SU-DHL-6 (cell line): ENCODE data around the gene DPP10.

Experiments
- H2AFZ ChIP-seq: fragments of 200-600 bp; sonication (generic); 2 replicates; pipeline ENCODE4 v1.6.1; 2014; ENCODE audit warnings: low read depth, mild to moderate bottlenecking, moderate library complexity, mixed read lengths, antibody characterized with exemption, low read length; ENCODE audit not compliant: severe bottlenecking
- H3F3A ChIP-seq: fragments of 200-600 bp; shearing (Covaris generic); 2 replicates; pipeline ENCODE4 v1.6.0; 2016; ENCODE audit warnings: antibody characterized with exemption, mild to moderate bottlenecking; ENCODE audit not compliant: insufficient read depth
- H3K27ac ChIP-seq: fragments of 200-600 bp; sonication (generic); 2 replicates; pipeline ENCODE4 v1.5.1; 2016; ENCODE audit warnings: low read depth, mild to moderate bottlenecking, low read length, moderate library complexity, mixed read lengths
- H3K27me3 ChIP-seq: fragments of 200-600 bp; sonication (generic), shearing (Covaris generic); 2 replicates; pipeline ENCODE4 v1.6.0; 2014; ENCODE audit warnings: mild to moderate bottlenecking, low read length
- H3K36me3 ChIP-seq: fragments of 200-600 bp; sonication (generic); 2 replicates; pipeline ENCODE4 v1.6.1; 2014; ENCODE audit warnings: mild to moderate bottlenecking, low read length, mixed read lengths
- H3K4me2 ChIP-seq: fragments of 300-600, 200-600 bp; shearing (Covaris generic), sonication (generic); 2 replicates; pipeline ENCODE4 v1.6.0; 2014; ENCODE audit warnings: low read length, low read depth, mild to moderate bottlenecking; ENCODE audit not compliant: poor library complexity, severe bottlenecking
- H3K4me3 ChIP-seq: fragments of 200-600 bp; sonication (generic); 2 replicates; pipeline ENCODE4 v1.5.1; 2014; ENCODE audit warnings: antibody characterized with exemption, low read length, mild to moderate bottlenecking, mixed read lengths; ENCODE audit not compliant: insufficient read depth, poor library complexity, severe bottlenecking
- H3K79me2 ChIP-seq: fragments of 200-600 bp; sonication (generic); 2 replicates; pipeline ENCODE4 v1.6.1; 2014; ENCODE audit warnings: mild to moderate bottlenecking, low read length, moderate library complexity; ENCODE audit not compliant: insufficient read depth
- H3K9ac ChIP-seq: fragments of 200-600 bp; sonication (generic); 2 replicates; pipeline ENCODE4 v1.7.0; 2014; ENCODE audit warnings: mild to moderate bottlenecking, low read length
- H3K9me2 ChIP-seq: fragments of 200-600 bp; sonication (generic); replicated peaks from 2 replicates; pipeline ENCODE4 v1.6.1; 2014; ENCODE audit warnings: low read length; ENCODE audit not compliant: insufficient read depth
- H3K9me3 ChIP-seq: fragments of 200-600 bp; sonication (generic); 2 replicates; pipeline ENCODE4 v1.6.1; 2014; ENCODE audit warnings: low read length, mixed read lengths; ENCODE audit not compliant: insufficient read depth
- H4K20me1 ChIP-seq: fragments of 200-600 bp; sonication (generic); 2 replicates; pipeline ENCODE4 v1.6.1; 2014; ENCODE audit warnings: low read depth, mild to moderate bottlenecking, antibody characterized with exemption, low read length, moderate library complexity, mixed read lengths
- EZH2phosphoT487 ChIP-seq: fragments of 200-600 bp; sonication (generic), shearing (Covaris generic); conservative IDR thresholded peaks from 2 replicates; pipeline ENCODE4 v1.6.1; 2018; ENCODE audit warnings: mild to moderate bottlenecking, antibody characterized with exemption, low read length, moderate library complexity, mixed read lengths
- TF ChIP-seq, protein P1 (sequence below): fragments of 200-600 bp; sonication (generic); IDR thresholded peaks from one replicate; pipeline ENCODE4 v1.5.1; 2017; ENCODE audit warnings: antibody characterized with exemption, mild to moderate bottlenecking, low read length, moderate library complexity; ENCODE audit not compliant: insufficient read depth, poor library complexity, severe bottlenecking

Gene DPP10

DNA sequence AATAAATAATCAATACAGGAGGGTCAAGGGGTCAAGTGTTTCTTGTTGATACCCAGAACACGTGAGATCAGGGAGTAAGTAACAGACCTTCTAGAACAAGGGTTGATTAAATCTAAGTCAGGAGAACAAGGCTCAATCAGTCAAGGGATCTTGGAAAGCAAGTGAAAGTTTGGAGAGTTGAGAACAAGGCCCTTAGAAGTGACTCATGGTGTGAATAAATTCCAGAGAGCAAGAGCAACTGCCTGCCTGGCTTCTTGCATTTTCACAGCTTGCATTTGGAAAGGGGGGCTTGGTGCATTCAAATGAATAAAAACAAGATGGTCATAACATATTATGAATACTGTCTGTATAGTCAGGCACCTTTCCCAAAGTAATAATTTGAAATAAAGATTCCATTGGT, 256.1 kb downstream of the DPP10 start:
- H3F3A ChIP-seq, result no peaks in the 10 kb centered on the region
- H3K9me2 ChIP-seq, result no peaks in the 10 kb centered on the region
- H3K27ac ChIP-seq, result no peak overlapping the region
- H3K4me2 ChIP-seq, result no peak overlapping the region
- no peak for TF ChIP-seq EZH2phosphoT487
- TF ChIP-seq, protein P1, sequence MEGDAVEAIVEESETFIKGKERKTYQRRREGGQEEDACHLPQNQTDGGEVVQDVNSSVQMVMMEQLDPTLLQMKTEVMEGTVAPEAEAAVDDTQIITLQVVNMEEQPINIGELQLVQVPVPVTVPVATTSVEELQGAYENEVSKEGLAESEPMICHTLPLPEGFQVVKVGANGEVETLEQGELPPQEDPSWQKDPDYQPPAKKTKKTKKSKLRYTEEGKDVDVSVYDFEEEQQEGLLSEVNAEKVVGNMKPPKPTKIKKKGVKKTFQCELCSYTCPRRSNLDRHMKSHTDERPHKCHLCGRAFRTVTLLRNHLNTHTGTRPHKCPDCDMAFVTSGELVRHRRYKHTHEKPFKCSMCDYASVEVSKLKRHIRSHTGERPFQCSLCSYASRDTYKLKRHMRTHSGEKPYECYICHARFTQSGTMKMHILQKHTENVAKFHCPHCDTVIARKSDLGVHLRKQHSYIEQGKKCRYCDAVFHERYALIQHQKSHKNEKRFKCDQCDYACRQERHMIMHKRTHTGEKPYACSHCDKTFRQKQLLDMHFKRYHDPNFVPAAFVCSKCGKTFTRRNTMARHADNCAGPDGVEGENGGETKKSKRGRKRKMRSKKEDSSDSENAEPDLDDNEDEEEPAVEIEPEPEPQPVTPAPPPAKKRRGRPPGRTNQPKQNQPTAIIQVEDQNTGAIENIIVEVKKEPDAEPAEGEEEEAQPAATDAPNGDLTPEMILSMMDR, result no peak
- H3K27me3 ChIP-seq, result no peaks in the 10 kb centered on the region
- H2AFZ ChIP-seq, result no peak overlapping the region
- H4K20me1 ChIP-seq, result no peaks in the 10 kb centered on the region
- H3K79me2 ChIP-seq, result no peaks in the 10 kb centered on the region
- no peaks in the 10 kb centered on the region for H3K36me3 ChIP-seq
- H3K9me3 ChIP-seq, result no peaks in the 10 kb centered on the region
- H3K4me3 ChIP-seq, result no peak overlapping the region
- no peak overlapping the region for H3K9ac ChIP-seq

DNA sequence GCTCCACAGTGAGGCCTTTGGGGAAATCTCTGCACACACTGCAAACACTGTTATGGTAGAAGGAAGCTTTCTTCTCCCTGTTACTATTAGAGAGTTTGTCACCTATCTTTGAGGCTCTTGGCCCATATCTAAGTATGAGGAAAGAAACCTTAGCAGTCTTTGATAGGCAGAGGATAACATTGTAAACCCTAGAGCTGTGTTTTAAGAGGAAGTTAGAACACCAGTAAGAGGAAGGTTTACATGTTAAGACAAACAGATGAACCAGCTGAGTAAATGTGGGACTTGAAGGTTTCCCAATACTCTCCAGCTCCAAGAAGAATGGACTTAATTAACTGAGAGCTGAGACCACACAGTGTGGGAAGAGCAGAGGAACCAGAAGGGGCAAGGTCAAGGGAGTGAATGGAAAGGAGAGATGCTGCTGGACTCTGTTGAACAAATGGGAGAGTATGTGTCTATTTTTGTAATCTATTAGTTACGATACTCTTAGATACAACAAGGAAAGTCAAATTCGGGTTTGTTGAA, 257.0 kb downstream of the DPP10 start:
- TF ChIP-seq, protein P1, result no peak
- TF ChIP-seq EZH2phosphoT487, result no peak
- H3K27me3 ChIP-seq, result no peaks in the 10 kb centered on the region
- no peaks in the 10 kb centered on the region for H3K79me2 ChIP-seq
- H3K9me2 ChIP-seq, result no peaks in the 10 kb centered on the region
- no peak overlapping the region for H3K4me3 ChIP-seq
- H3K36me3 ChIP-seq, result no peaks in the 10 kb centered on the region
- no peaks in the 10 kb centered on the region for H3K9me3 ChIP-seq
- H4K20me1 ChIP-seq, result no peaks in the 10 kb centered on the region
- no peaks in the 10 kb centered on the region for H3F3A ChIP-seq
- no peak overlapping the region for H3K9ac ChIP-seq
- H2AFZ ChIP-seq, result no peak overlapping the region
- H3K27ac ChIP-seq, result no peak overlapping the region
- H3K4me2 ChIP-seq, result no peak overlapping the region

DNA sequence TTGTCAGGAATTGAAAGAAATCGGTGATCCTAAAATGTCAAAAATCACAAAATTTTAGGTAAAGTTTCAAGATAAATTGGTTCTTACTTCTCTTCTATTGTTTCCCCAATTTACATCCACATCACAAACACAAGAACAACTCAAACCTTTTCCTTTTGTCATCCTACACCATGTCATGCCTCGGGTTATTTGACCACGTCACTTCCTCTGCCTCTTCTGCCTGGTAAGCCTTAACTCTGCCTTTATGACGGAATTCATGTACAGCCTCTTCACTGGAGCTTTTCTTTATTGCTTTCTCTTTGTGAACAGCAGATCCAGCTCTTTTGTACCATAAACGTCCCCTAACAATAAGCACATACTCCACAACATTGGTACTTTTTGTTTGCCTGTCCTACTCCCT, 258.0 kb downstream of the DPP10 start:
- Histone ChIP-seq H3K9me3 (no peaks in the 10 kb centered on the region), H3K4me2 (no peak overlapping the region), H3K9ac (no peak overlapping the region), H4K20me1 (no peaks in the 10 kb centered on the region), H3K36me3 (no peaks in the 10 kb centered on the region), H3K27ac (no peak overlapping the region), H3K9me2 (no peaks in the 10 kb centered on the region), H3F3A (no peaks in the 10 kb centered on the region), H3K27me3 (no peaks in the 10 kb centered on the region), H3K4me3 (no peak overlapping the region), H3K79me2 (no peaks in the 10 kb centered on the region), H2AFZ (no peak overlapping the region)
- TF ChIP-seq, protein P1, result no peak
- TF ChIP-seq EZH2phosphoT487, result no peak
